HepG2 (cell line): ENCODE measurements around the gene LMF2. TPM values are rescaled to one million over a fixed set of nuclear protein-coding genes. Genes with fewer than 3 reads are reported as not detected.
A peak's percentile ranks its signal among the peaks of the same experiment; 100 is the strongest.

Experiments used
- AKAP8 ChIP-seq: sonication (generic); formaldehyde crosslinking; IDR thresholded peaks from 2 replicates; pipeline ENCODE4 v1.5.1; 2020; ENCODE audit warnings: mild to moderate bottlenecking, missing genetic modification reagents
- E2F5 ChIP-seq: sonication (generic); formaldehyde crosslinking; conservative IDR thresholded peaks from 2 replicates; pipeline ENCODE4 v1.4.0; 2020; ENCODE audit warnings: missing genetic modification reagents
- GTF3A ChIP-seq: sonication (generic); formaldehyde crosslinking; conservative IDR thresholded peaks from 2 replicates; pipeline ENCODE4 v1.4.0; 2020; ENCODE audit warnings: mild to moderate bottlenecking, missing genetic modification reagents
- MIER3 ChIP-seq: IDR thresholded peaks from 2 replicates; pipeline ENCODE4 v1.6.1; 2016; ENCODE audit warnings: missing compliant biosample characterization, borderline replicate concordance
- PLSCR1 ChIP-seq: sonication (generic); formaldehyde crosslinking; IDR thresholded peaks from 2 replicates; pipeline ENCODE4 v1.5.0; 2020; ENCODE audit warnings: missing genetic modification reagents, mild to moderate bottlenecking, borderline replicate concordance
- POLR2AphosphoS5 ChIP-seq: IDR thresholded peaks from 2 replicates; pipeline ENCODE4 v1.6.1; 2012; ENCODE audit warnings: low read depth, low read length
- RXRA ChIP-seq: sonication (generic); formaldehyde crosslinking; IDR thresholded peaks from 2 replicates; pipeline ENCODE4 v1.5.1; 2020; ENCODE audit warnings: missing genetic modification reagents
- SP5 ChIP-seq: IDR thresholded peaks from 2 replicates; pipeline ENCODE4 v1.6.1; 2016; ENCODE audit warnings: low read depth, borderline replicate concordance
- TARDBP ChIP-seq: sonication (generic); formaldehyde crosslinking; IDR thresholded peaks from 2 replicates; pipeline ENCODE4 v1.8.0; 2022; ENCODE audit warnings: mild to moderate bottlenecking, missing genetic modification reagents
- TBX2 ChIP-seq: sonication (generic); formaldehyde crosslinking; IDR thresholded peaks from 2 replicates; pipeline ENCODE4 v1.5.0; 2020; ENCODE audit warnings: missing genetic modification reagents, mild to moderate bottlenecking, borderline replicate concordance
- THRA ChIP-seq: sonication (generic); formaldehyde crosslinking; IDR thresholded peaks from 2 replicates; pipeline ENCODE4 v1.4.0; 2020; ENCODE audit warnings: missing genetic modification reagents, borderline replicate concordance
- ZFX ChIP-seq: sonication (generic); formaldehyde crosslinking; IDR thresholded peaks from 2 replicates; pipeline ENCODE4 v1.4.0; 2020; ENCODE audit warnings: mild to moderate bottlenecking, low read depth, missing genetic modification reagents, moderate library complexity
- ZNF263 ChIP-seq: sonication (generic); formaldehyde crosslinking; IDR thresholded peaks from 2 replicates; pipeline ENCODE4 v1.4.0; 2020; ENCODE audit warnings: missing genetic modification reagents
- ZNF704 ChIP-seq: sonication (generic); formaldehyde crosslinking; IDR thresholded peaks from 2 replicates; pipeline ENCODE4 v1.8.1; 2023; ENCODE audit warnings: mild to moderate bottlenecking, inconsistent platforms, moderate library complexity, missing genetic modification reagents, borderline replicate concordance
- polyA plus RNA-seq, 8 experiments: library from polyadenylated mRNA; depleted of rRNA in 3 of 8; stranded (reverse) in 7 of 8; unstranded in 1 of 8; fragments of >200 nt; fragmentation: Illumina TruSeq in 4 of 8; extraction: Trizol in 4 of 8; gene quantifications; 2 replicates each; pipeline versions ENCODE4 v1.2.1 to v1.2.3, GENCODE V29; 2011 to 2016; ENCODE audit warnings: low read depth in 4 of 8, missing spikeins in 1 of 8, mixed read lengths in 1 of 8; ENCODE audit not compliant: insufficient read depth in 1 of 8
- total RNA-seq, 5 experiments: library from RNA; depleted of rRNA; stranded (reverse); fragments of >200 nt; fragmentation: Illumina TruSeq; extraction: Trizol; gene quantifications; 2 replicates each; pipeline ENCODE4 v1.2.3, GENCODE V29; 2016; ENCODE audit warnings: low read depth in 1 of 5
- TF ChIP-seq, protein P1 (sequence below): sonication (generic); formaldehyde crosslinking; IDR thresholded peaks from 2 replicates; pipeline ENCODE4 v1.5.1; 2020; ENCODE audit warnings: mild to moderate bottlenecking, missing genetic modification reagents, moderate library complexity

LMF2 gene
- total and polyA plus RNA-seq, 2 of the 13 experiments (the other 11 are each of a cell fraction or from before 2014, with no cell fraction given), result 23.3 to 30.6 TPM

- peak; percentile 97 for TF ChIP-seq AKAP8 (CRISPR knock-in tag)
- 0 out of 2 replicates have a peak, but pooled peaks have one; percentile 19 for TF ChIP-seq MIER3 (CRISPR knock-in tag)
- TF ChIP-seq PLSCR1, result no peak
- TF ChIP-seq TBX2 (CRISPR knock-in tag), result no peak
- peak; percentile 75 for TF ChIP-seq POLR2AphosphoS5
- TF ChIP-seq ZFX, result peak; percentile 74
- peak; percentile 79 for TF ChIP-seq RXRA (CRISPR knock-in tag)
- peak; percentile 63; the same call in 1 of the 2 replicates for TF ChIP-seq GTF3A (CRISPR knock-in tag)
- peak; percentile 70; the same call in 1 of the 2 replicates for TF ChIP-seq SP5
- no peak for TF ChIP-seq ZNF263 (CRISPR knock-in tag)
- peak; percentile 48; the same call in 1 of the 2 replicates for TF ChIP-seq TARDBP (CRISPR knock-in tag)
- TF ChIP-seq E2F5, result no peak
- TF ChIP-seq THRA (CRISPR knock-in tag), result peak; percentile 56; the same call in 1 of the 2 replicates
- TF ChIP-seq ZNF704 (CRISPR knock-in tag), result peak; percentile 25; the same call in 1 of the 2 replicates
- TF ChIP-seq, protein P1, sequence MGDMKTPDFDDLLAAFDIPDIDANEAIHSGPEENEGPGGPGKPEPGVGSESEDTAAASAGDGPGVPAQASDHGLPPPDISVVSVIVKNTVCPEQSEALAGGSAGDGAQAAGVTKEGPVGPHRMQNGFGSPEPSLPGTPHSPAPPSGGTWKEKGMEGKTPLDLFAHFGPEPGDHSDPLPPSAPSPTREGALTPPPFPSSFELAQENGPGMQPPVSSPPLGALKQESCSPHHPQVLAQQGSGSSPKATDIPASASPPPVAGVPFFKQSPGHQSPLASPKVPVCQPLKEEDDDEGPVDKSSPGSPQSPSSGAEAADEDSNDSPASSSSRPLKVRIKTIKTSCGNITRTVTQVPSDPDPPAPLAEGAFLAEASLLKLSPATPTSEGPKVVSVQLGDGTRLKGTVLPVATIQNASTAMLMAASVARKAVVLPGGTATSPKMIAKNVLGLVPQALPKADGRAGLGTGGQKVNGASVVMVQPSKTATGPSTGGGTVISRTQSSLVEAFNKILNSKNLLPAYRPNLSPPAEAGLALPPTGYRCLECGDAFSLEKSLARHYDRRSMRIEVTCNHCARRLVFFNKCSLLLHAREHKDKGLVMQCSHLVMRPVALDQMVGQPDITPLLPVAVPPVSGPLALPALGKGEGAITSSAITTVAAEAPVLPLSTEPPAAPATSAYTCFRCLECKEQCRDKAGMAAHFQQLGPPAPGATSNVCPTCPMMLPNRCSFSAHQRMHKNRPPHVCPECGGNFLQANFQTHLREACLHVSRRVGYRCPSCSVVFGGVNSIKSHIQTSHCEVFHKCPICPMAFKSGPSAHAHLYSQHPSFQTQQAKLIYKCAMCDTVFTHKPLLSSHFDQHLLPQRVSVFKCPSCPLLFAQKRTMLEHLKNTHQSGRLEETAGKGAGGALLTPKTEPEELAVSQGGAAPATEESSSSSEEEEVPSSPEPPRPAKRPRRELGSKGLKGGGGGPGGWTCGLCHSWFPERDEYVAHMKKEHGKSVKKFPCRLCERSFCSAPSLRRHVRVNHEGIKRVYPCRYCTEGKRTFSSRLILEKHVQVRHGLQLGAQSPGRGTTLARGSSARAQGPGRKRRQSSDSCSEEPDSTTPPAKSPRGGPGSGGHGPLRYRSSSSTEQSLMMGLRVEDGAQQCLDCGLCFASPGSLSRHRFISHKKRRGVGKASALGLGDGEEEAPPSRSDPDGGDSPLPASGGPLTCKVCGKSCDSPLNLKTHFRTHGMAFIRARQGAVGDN, result peak; percentile 5; the same call in 1 of the 2 replicates
Measured at GRCh38 chr22:50526834-50527801, 19.6 kb upstream of the LMF2 start (continued).
